ENCODE measurements around the gene TTLL5. TPM values are rescaled to one million over a fixed set of nuclear protein-coding genes. Genes with fewer than 3 reads are reported as not detected.

TTLL5 gene
- total and polyA plus RNA-seq, 2 of the 13 experiments (the other 11 are each of a cell fraction or from before 2014, with no cell fraction given), result 11.8 to 18.8 TPM

DNA sequence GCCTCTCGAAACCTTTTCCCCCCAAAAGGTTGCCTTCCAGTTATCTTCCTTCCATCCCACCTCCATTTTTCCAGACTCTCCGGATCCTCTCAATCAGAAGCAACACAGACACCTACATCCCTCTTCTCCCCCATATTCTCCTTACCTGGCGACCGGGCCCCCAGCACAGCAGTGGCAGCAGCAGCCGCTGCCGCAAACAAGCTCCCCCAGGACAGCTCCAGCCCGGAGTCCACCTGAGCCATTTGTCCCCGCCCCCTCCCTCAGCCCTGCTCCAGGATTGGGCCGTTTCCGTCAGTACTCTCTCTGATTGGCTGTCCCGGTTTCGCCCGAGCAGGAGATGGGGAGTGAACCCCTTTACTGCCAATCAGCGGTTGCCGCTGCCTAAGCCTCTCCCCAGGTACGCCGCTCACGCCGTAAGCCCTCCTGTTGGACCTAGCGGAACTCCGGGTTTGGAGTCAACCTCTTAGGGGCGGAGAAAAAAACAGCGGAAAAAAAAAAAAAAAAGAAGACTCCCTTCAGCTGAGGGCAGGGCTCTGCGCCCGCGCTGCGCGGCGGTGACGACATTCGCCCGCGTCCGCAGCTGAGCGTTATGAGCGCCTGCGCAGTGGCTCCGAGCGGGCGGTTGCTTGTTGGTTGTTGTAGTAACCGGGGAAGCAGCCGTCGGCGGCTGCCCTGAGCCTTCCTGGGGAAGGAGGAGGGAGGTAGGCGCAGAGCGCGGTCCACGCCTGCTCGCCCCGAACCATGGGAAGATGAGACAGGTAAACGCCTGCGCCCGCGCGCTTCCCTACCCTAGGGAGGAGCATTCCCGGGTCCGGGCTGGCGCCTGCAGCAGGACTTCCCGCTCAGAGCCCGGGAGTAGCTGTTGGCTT, at the start of gene TTLL5, which contains the start of gene ERG28 (continued):
- TF ChIP-seq, protein P1, sequence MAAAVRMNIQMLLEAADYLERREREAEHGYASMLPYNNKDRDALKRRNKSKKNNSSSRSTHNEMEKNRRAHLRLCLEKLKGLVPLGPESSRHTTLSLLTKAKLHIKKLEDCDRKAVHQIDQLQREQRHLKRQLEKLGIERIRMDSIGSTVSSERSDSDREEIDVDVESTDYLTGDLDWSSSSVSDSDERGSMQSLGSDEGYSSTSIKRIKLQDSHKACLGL (CRISPR knock-in tag; IDR thresholded peaks at IDR 0.05), result peak; percentile 84; the same call in 1 of the 2 replicates
- peak; percentile 74; the same call in 1 of the 3 replicates for TF ChIP-seq MXI1 (IDR thresholded peaks at IDR 0.05; ENCODE audit: borderline replicate concordance, low read depth, low read length)
- TF ChIP-seq ZNF451 (CRISPR knock-in tag; IDR thresholded peaks at IDR 0.05), result no peak
- TF ChIP-seq, protein P2, sequence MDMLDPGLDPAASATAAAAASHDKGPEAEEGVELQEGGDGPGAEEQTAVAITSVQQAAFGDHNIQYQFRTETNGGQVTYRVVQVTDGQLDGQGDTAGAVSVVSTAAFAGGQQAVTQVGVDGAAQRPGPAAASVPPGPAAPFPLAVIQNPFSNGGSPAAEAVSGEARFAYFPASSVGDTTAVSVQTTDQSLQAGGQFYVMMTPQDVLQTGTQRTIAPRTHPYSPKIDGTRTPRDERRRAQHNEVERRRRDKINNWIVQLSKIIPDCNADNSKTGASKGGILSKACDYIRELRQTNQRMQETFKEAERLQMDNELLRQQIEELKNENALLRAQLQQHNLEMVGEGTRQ (IDR thresholded peaks at IDR 0.05; ENCODE audit: low read depth, low read length), result no peak
- TF ChIP-seq, protein P2 (CRISPR knock-in tag; IDR thresholded peaks at IDR 0.05; ENCODE audit: borderline replicate concordance), result peak; percentile 70; the same call in 1 of the 2 replicates
- TF ChIP-seq, protein P3, sequence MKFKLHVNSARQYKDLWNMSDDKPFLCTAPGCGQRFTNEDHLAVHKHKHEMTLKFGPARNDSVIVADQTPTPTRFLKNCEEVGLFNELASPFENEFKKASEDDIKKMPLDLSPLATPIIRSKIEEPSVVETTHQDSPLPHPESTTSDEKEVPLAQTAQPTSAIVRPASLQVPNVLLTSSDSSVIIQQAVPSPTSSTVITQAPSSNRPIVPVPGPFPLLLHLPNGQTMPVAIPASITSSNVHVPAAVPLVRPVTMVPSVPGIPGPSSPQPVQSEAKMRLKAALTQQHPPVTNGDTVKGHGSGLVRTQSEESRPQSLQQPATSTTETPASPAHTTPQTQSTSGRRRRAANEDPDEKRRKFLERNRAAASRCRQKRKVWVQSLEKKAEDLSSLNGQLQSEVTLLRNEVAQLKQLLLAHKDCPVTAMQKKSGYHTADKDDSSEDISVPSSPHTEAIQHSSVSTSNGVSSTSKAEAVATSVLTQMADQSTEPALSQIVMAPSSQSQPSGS (CRISPR knock-in tag; IDR thresholded peaks at IDR 0.05), result no peak
- TF ChIP-seq HNRNPLL (IDR thresholded peaks at IDR 0.05; ENCODE audit: low read depth, low read length, poor library complexity, severe bottlenecking), result peak; percentile 94
- TF ChIP-seq ZNF550 (CRISPR knock-in tag; IDR thresholded peaks at IDR 0.05; ENCODE audit: borderline replicate concordance), result no peak
- TF ChIP-seq WIZ (CRISPR knock-in tag; IDR thresholded peaks at IDR 0.05), result no peak; the same call in 1 of the 2 replicates
- no peak for TF ChIP-seq PCBP2 (optimal IDR thresholded peaks at IDR 0.05; ENCODE audit: low read depth, low read length, poor library complexity, severe bottlenecking)
- TF ChIP-seq SP2 (CRISPR knock-in tag; IDR thresholded peaks at IDR 0.05), result peak; percentile 93
- no peak for TF ChIP-seq CENPT (CRISPR knock-in tag; IDR thresholded peaks at IDR 0.05; ENCODE audit: low read depth)
- TF ChIP-seq, protein P4, sequence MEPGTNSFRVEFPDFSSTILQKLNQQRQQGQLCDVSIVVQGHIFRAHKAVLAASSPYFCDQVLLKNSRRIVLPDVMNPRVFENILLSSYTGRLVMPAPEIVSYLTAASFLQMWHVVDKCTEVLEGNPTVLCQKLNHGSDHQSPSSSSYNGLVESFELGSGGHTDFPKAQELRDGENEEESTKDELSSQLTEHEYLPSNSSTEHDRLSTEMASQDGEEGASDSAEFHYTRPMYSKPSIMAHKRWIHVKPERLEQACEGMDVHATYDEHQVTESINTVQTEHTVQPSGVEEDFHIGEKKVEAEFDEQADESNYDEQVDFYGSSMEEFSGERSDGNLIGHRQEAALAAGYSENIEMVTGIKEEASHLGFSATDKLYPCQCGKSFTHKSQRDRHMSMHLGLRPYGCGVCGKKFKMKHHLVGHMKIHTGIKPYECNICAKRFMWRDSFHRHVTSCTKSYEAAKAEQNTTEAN (CRISPR knock-in tag; conservative IDR thresholded peaks at IDR 0.05), result 0 out of 2 replicates have a peak, but pooled peaks have one; percentile 15
- TF ChIP-seq, protein P5, sequence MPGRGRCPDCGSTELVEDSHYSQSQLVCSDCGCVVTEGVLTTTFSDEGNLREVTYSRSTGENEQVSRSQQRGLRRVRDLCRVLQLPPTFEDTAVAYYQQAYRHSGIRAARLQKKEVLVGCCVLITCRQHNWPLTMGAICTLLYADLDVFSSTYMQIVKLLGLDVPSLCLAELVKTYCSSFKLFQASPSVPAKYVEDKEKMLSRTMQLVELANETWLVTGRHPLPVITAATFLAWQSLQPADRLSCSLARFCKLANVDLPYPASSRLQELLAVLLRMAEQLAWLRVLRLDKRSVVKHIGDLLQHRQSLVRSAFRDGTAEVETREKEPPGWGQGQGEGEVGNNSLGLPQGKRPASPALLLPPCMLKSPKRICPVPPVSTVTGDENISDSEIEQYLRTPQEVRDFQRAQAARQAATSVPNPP (CRISPR knock-in tag; IDR thresholded peaks at IDR 0.05), result no peak
- no peak for TF ChIP-seq REL (CRISPR knock-in tag; conservative IDR thresholded peaks at IDR 0.05)
- no peak for TF ChIP-seq HHEX (CRISPR knock-in tag; IDR thresholded peaks at IDR 0.05)
- TF ChIP-seq TRIM24 (CRISPR knock-in tag; IDR thresholded peaks at IDR 0.05), result no peak
- peak; percentile 94 for TF ChIP-seq CREB1 (IDR thresholded peaks at IDR 0.05)
- TF ChIP-seq CREB1 (CRISPR knock-in tag; IDR thresholded peaks at IDR 0.05), result peak; percentile 98
- TF ChIP-seq, protein P6, sequence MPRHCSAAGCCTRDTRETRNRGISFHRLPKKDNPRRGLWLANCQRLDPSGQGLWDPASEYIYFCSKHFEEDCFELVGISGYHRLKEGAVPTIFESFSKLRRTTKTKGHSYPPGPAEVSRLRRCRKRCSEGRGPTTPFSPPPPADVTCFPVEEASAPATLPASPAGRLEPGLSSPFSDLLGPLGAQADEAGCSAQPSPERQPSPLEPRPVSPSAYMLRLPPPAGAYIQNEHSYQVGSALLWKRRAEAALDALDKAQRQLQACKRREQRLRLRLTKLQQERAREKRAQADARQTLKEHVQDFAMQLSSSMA (CRISPR knock-in tag; IDR thresholded peaks at IDR 0.05), result no peak
